Activated CD4-positive, CD25-positive, alpha-beta regulatory T cell treated with anti-CD3 and anti-CD28 coated beads, Interleukin-2, amount 50 U/mL, for 24 hours (primary cell): ENCODE results near the gene PDLIM7.

Experiments used
- ATAC-seq, 2 donors: fragments of 150-1000 bp; cut with Tn5 transposase; one replicate each; pipeline ENCODE4 v1.10.0; 2021; ENCODE audit warnings: mild to moderate bottlenecking in 1 of 2, moderate library complexity in 1 of 2

Gene PDLIM7

GRCh38 chr5:177455036-177455660, 42.3 kb downstream of the PDLIM7 start:
- peak; percentile 70 to 71 for ATAC-seq

GRCh38 chr5:177454397-177455035, 42.9 kb downstream of the PDLIM7 start:
- peak; percentile 55 for ATAC-seq

GRCh38 chr5:177453852-177454396, 43.5 kb downstream of the PDLIM7 start:
- ATAC-seq: no peak

- no peak for ATAC-seq
These were observed 44.4 kb downstream of the PDLIM7 start for GRCh38 chr5:177452688-177453638.

GRCh38 chr5:177450667-177451424, 46.6 kb downstream of the PDLIM7 start:
- no peak for ATAC-seq

- no peak for ATAC-seq
These were observed 48.0 kb downstream of the PDLIM7 start for GRCh38 chr5:177449140-177450061.

GRCh38 chr5:177448244-177448950, 49.0 kb downstream of the PDLIM7 start:
- no peak for ATAC-seq

GRCh38 chr5:177447611-177448243, 49.7 kb downstream of the PDLIM7 start:
- no peak for ATAC-seq

GRCh38 chr5:177447066-177447610, 50.3 kb downstream of the PDLIM7 start:
- peak; percentile 25 for ATAC-seq

GRCh38 chr5:177446200-177447065, 51.0 kb downstream of the PDLIM7 start, which contains the start of gene PRR7:
PRR7 (plus strand) TSS chr5:177446814; CDS start chr5:177455068, 8,254 bp downstream.
- peak; percentile 58 to 62 for ATAC-seq

- ATAC-seq: no peak
These were observed 51.5 kb downstream of the PDLIM7 start for GRCh38 chr5:177445917-177446199.

GRCh38 chr5:177445052-177445916, 52.1 kb downstream of the PDLIM7 start:
- no peak for ATAC-seq

GRCh38 chr5:177444106-177445051, 53.0 kb downstream of the PDLIM7 start:
- no peak for ATAC-seq

- no peak for ATAC-seq
These were observed 54.0 kb downstream of the PDLIM7 start for GRCh38 chr5:177443144-177443983.

- no peak for ATAC-seq
These were observed 55.2 kb downstream of the PDLIM7 start for GRCh38 chr5:177442066-177442826.
